A549 treated with AZD9567 at 1 μM for 4 hours (cell line): ENCODE measurements around the gene ALKBH2. TPM values are rescaled to one million over a fixed set of nuclear protein-coding genes. Genes with fewer than 3 reads are reported as not detected.

Experiments used
- total RNA-seq: library from RNA; stranded (reverse); fragments of 200-300 nt; extraction: Qiagen RNA extraction; gene quantifications from 5 replicates; pipeline ENCODE4 v1.2.3, GENCODE V29; 2022; ENCODE audit not compliant: insufficient read depth

ALKBH2 gene
- total RNA-seq, result 43.7 to 49.6 TPM (median 45.4 TPM) in 5 replicates

DNA sequence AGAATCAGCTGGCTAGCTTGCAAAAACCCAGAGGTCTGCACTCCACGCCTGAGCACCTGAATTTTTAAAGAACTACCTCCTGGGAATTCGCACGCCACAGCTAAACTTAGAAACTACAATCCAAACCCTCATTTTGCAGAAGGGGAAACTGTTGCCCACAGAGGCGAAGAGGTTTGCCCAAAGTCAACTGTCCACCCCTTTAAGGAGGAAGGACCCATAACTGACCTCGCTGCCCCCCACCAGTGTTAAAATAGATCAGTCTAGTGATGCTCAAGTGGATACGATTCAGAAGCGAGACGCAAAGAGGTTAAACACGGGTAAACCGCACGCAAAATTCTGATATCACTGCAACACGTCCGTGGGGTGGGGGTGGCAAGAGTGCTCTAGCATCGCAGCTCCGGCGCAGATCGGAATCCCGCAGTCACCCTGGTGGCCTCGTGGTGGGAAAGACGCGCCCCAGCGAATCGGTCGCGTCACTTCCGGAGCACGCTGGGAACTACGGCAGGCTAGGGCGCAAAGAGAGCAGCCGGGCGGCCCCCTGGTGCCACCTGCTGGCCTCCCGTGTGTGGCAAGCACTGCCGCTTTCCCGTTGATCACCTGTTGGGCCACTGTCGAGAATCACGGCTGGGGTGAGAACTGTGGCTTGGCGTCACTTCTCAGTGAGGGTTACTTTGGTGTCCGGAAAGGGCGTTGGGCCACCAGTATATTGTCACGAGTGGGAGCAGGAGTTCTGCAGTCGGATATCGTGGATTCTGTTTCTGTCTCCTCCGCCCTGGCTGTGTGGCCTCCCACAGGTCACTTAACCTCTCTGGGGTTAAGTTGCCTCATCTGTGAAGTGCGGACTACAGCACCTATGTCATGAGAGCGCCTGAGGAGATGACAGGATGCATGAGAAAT, at the start of gene ALKBH2:
Gene ALKBH2 (minus strand): TSS at position 451 of the 897 bp plus-strand sequence. CDS start 686 bp downstream, outside the sequence.

DNA sequence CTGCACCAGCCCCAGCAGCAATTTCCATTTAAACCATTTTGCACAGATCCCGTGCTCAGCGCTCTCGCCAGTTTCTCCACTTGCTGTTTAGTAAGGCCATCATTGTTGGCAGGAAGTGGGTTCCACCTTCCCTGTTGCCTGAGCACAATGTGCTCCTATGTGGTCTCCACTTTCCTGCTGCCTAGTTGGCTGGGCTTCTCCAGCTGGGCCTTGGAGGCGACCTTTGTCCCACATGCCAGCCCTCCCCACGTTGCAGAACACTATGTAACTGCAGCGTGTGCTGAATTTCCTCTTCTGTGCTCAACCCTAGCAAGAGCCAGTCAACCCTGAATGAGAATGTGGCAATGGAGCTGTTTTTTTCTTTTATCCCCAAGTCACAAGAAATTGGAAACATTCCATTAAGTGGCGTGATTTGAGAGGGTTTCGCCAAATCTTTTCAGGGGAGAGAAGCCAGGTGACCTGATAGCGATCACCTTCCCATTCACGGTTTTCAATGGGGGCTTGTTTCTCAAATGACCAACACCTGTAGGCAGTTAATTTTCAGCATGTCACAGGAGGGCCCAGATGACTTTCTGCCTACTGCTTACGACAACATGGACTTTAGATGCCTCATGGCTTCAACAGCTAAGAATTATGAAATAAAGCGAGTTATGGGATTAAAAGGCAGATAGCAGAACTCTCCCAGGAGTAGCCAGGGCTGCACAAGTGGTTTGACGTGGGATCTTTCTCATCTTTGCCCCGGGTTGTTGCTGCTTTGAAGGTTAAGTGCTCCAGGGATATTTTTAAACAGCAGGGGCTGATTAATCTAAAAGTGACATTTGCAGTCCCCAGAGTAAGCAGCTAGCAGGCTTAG, 22.7 kb upstream of the ALKBH2 start, which contains the start of gene ACACB:
Gene ACACB (plus strand): TSS at position 830 of the 853 bp plus-strand sequence. CDS start 22,819 bp downstream, outside the sequence.

DNA sequence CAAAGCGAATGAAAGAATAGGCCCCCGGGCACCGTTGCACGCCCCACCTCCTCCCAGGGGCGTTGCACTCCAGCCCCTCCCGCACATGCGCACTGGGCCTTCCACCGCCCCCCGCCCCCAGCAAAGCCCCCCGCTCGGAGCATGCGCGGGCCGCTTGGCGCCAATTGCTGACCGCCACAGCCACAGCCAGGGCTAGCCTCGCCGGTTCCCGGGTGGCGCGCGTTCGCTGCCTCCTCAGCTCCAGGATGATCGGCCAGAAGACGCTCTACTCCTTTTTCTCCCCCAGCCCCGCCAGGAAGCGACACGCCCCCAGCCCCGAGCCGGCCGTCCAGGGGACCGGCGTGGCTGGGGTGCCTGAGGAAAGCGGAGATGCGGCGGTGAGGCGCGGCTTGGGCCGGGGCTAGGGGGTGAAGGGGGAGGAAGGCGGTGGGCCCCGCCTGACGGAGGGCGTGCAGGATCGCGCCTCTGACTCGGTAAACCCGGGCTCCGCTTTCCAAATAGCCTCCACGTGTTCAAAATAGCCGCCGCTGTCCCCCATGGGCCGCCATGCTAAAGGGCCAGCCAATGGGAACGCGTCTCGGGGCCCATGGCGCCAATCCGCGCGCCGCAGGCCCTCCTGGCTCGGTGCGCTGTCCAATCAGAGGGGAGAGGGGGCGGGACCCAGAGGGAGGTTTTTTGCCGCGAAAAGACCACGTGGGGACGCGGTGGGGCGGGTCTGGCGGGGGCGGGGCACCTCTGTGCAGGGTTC, 4.3 kb upstream of the ALKBH2 start, which contains the start of gene UNG:
Gene UNG (plus strand): TSS at position 163 of the 748 bp plus-strand sequence. CDS start 83 bp downstream, at position 246.

DNA sequence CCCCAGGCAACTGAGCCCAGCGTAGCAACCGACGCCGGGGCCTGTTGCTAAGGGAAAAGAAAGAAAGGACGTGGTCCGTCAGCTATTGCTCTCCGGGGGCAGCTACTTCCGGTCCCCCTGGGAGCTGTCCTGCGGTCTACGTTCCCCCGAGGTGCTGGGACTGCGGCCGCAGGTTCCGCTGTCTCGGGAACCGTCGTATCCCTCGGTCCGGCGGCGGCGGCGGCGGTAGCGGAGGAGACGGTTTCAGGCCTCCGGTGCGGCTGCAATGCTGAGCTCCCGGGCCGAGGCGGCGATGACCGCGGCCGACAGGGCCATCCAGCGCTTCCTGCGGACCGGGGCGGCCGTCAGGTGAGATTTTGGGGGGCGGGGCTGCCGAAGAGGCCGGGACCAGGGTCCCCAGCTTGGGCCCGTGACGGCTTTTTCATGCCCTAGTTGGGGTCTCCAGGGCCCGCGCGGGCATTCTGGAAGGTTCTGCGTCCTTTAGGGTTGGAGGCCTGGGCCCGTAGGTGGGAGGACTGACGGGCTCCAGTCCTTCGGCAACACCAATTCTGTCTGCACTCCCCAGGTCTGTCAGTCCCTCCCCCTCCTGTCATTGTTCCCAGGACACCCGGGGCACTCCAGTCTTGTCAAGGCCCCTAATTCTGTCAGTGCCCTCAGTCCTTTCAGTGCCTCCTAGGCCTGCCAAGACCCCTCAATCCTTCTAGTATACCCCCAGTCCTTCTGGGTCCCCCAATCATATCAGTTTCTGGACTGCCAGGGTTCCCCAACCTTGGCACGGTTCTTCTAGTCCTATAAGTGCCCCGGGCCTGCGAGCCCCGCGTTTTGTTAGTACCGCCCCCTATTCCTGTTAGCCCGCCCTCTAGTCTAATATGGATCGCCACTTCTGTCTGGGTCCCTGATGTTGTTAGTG, 40.6 kb downstream of the ALKBH2 start, which contains the start of gene USP30:
Gene USP30 (plus strand): TSS at position 163 of the 910 bp plus-strand sequence. CDS start 103 bp downstream, at position 266.

Other genes starting within 250 kb of the ALKBH2 start
- 15.3 to 22.3 TPM (median 21.4 TPM) in 5 replicates for gene SSH1, start 235.9 kb downstream of the ALKBH2 start, total RNA-seq
- not detected in 5 replicates for gene DAO, start 213.4 kb downstream of the ALKBH2 start, total RNA-seq
- gene SVOP, start 72.4 kb downstream of the ALKBH2 start, total RNA-seq, result not detected in 5 replicates
- gene USP30, start 40.9 kb downstream of the ALKBH2 start, total RNA-seq, result 3.6 to 9.2 TPM (median 7.6 TPM) in 5 replicates
- gene UNG, start 4.1 kb upstream of the ALKBH2 start, total RNA-seq, result 86.9 to 109 TPM (median 88.5 TPM) in 5 replicates
- gene ACACB, start 23.1 kb upstream of the ALKBH2 start, total RNA-seq, result 7.5 to 11.9 TPM (median 10.7 TPM) in 5 replicates
- 0.06 to 0.10 TPM (median 0.09 TPM) in 3 of 5 replicates, not detected in the others for gene FOXN4, start 215.8 kb upstream of the ALKBH2 start, total RNA-seq